SJCRH30 (cell line): ENCODE measurements around the gene CDKN1C. TPM values are rescaled to one million over a fixed set of nuclear protein-coding genes. Genes with fewer than 3 reads are reported as not detected.

Experiments used
- DNase-seq, 2 experiments: peaks; one replicate each; pipeline ENCODE4 v3.0.0-alpha.2; 2015 to 2020
- H3K27ac ChIP-seq: fragments of 250-450 bp; sonication (Bioruptor Pico); 2 replicates; pipeline ENCODE4 v1.5.1; 2020; ENCODE audit warnings: mild to moderate bottlenecking, moderate library complexity
- H3K27me3 ChIP-seq: fragments of 250-450 bp; sonication (Bioruptor Pico); 2 replicates; pipeline ENCODE4 v1.5.1; 2020; ENCODE audit warnings: mild to moderate bottlenecking, moderate library complexity
- H3K36me3 ChIP-seq: fragments of 250-450 bp; sonication (Bioruptor Pico); 2 replicates; pipeline ENCODE4 v1.5.1; 2020; ENCODE audit warnings: mild to moderate bottlenecking, moderate library complexity
- H3K4me1 ChIP-seq: fragments of 250-450 bp; sonication (Bioruptor Pico); 2 replicates; pipeline ENCODE4 v1.5.1; 2020; ENCODE audit warnings: mild to moderate bottlenecking, moderate library complexity
- H3K4me3 ChIP-seq: fragments of 250-450 bp; sonication (Bioruptor Pico); 2 replicates; pipeline ENCODE4 v1.5.1; 2020; ENCODE audit warnings: mild to moderate bottlenecking, moderate library complexity
- H3K9me3 ChIP-seq: fragments of 250-450 bp; sonication (Bioruptor Pico); replicated peaks from 2 replicates; pipeline ENCODE4 v1.5.1; 2020; ENCODE audit warnings: mild to moderate bottlenecking, moderate library complexity
- total RNA-seq: library from RNA; depleted of rRNA; stranded (reverse); fragments of >200 nt; shearing (Covaris generic); gene quantifications from 2 replicates; pipeline ENCODE4 v1.2.3, GENCODE V29; 2014

CDKN1C gene
- total RNA-seq, 1 experiment from 2014 or later: not detected

- H3K36me3 ChIP-seq: no peaks in the 10 kb centered on the region
- H3K27ac ChIP-seq: no peak overlapping the region
- H3K9me3 ChIP-seq: no peaks in the 10 kb centered on the region
- H3K4me1 ChIP-seq: no peaks in the 10 kb centered on the region
- H3K4me3 ChIP-seq: no peak overlapping the region
- no peaks in the 10 kb centered on the region for H3K27me3 ChIP-seq
- DNase-seq: no peak
Measured at GRCh38 chr11:2927121-2927800, 41.7 kb upstream of the CDKN1C start.

DNA sequence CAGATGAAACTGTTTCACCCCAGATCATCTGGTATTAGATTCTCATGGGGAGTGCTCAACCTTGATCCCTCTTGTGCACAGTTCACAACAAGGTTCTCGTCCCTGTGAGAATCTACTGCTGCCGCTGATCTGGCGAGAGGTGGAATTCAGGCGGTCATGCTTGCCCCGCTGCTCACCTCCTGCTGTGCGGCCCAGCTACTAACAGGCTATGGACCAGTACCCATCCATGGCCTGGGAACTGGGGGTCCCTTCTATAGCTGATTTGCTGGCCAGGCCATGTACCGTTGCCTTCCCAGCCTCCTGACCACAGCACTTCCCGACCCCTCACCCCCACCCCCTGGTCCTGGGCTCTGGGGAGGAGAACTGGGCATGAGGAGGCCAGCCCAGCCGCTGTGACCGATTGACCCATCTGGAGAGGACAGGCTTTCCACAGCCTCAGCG lies 41.1 kb upstream of the CDKN1C start:
- H3K9me3 ChIP-seq: no peaks in the 10 kb centered on the region
- no peaks in the 10 kb centered on the region for H3K27me3 ChIP-seq
- H3K27ac ChIP-seq: no peak overlapping the region
- H3K4me1 ChIP-seq: no peaks in the 10 kb centered on the region
- no peak for DNase-seq
- H3K36me3 ChIP-seq: no peaks in the 10 kb centered on the region
- H3K4me3 ChIP-seq: no peak overlapping the region

GRCh38 chr11:2924821-2925675 lies 39.5 kb upstream of the CDKN1C start:
- Histone ChIP-seq H3K36me3 (no peaks in the 10 kb centered on the region), H3K27ac (no peak overlapping the region), H3K4me1 (no peaks in the 10 kb centered on the region), H3K9me3 (no peaks in the 10 kb centered on the region), H3K27me3 (no peaks in the 10 kb centered on the region), H3K4me3 (no peak overlapping the region)
- no peak for DNase-seq

DNA sequence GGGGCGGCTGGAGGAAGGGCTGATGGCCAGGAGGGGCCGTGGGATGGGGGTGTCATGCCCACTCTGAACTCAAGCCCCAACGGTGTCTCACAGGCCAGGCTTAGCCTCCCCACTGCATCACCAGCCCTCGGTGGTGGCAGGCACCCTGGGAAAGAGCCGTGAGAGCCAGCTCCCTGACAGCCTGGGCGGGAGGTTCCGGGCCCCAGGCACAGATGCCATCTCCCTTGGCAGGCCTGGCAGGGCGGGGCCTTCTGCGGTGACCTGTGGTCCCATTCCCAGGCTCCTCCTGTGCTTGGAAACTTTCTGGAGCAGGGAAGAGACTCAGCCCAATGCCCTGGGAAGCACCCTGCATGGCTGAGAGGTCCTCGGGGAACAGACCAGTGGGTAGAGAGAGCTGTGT lies 38.8 kb upstream of the CDKN1C start:
- no peak overlapping the region for H3K27ac ChIP-seq
- H3K9me3 ChIP-seq: no peaks in the 10 kb centered on the region
- H3K4me1 ChIP-seq: no peaks in the 10 kb centered on the region
- no peak overlapping the region for H3K4me3 ChIP-seq
- no peaks in the 10 kb centered on the region for H3K27me3 ChIP-seq
- DNase-seq: no peak
- no peaks in the 10 kb centered on the region for H3K36me3 ChIP-seq

GRCh38 chr11:2923446-2924375 lies 38.1 kb upstream of the CDKN1C start:
- Histone ChIP-seq H3K9me3 (no peaks in the 10 kb centered on the region), H3K36me3 (no peaks in the 10 kb centered on the region), H3K4me1 (no peaks in the 10 kb centered on the region), H3K4me3 (no peak overlapping the region), H3K27me3 (no peaks in the 10 kb centered on the region), H3K27ac (no peak overlapping the region)
- no peak for DNase-seq

GRCh38 chr11:2922655-2923054 lies 37.1 kb upstream of the CDKN1C start:
- Histone ChIP-seq H3K27me3 (no peaks in the 10 kb centered on the region), H3K4me3 (no peak overlapping the region)

DNA sequence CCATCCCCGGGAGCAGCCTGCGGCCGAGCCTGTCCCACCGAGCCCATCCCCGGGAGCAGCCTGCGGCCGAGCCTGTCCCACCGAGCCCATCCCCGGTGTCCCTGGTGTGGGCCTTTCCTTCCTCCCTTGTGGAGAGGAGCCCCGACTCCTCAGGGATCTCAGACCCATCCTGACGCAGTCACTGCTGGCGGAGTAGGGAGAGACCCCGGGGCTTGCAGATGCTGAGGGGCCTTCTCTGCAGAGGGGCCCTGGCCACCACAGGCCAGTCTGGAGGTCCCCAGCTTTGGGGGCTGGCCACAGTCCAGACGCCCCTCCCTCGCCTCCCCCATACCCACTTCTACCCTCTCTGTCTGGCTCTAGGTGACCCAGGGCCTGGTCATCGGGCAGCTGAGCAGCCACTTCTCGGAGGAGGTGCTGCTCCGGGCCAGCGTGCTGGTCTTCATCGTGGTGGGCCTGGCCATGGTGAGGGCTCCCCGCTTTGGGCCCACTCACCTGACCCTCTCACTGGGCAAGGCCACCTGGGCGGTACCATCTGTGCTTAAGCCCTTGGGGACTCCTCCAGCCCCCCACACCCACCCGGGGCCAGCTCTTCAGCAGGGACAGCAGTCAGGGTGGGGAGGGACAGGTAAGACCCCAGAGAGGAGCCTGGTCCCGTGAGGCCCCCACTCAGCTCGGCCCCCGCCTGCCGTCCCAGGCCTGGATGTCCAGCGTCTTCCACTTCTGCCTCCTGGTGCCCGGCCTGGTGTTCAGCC lies 36.3 kb upstream of the CDKN1C start:
- no peak overlapping the region for H3K4me3 ChIP-seq
- H3K27ac ChIP-seq: no peak overlapping the region
- no peaks in the 10 kb centered on the region for H3K27me3 ChIP-seq
- H3K4me1 ChIP-seq: no peaks in the 10 kb centered on the region
- H3K9me3 ChIP-seq: no peaks in the 10 kb centered on the region
- no peaks in the 10 kb centered on the region for H3K36me3 ChIP-seq
- no peak for DNase-seq

More at GRCh38 chr11:2922655-2923054, 37.1 kb upstream of the CDKN1C start:
- DNase-seq: no peak
- Histone ChIP-seq H3K36me3 (no peaks in the 10 kb centered on the region), H3K4me1 (no peaks in the 10 kb centered on the region), H3K9me3 (no peaks in the 10 kb centered on the region), H3K27ac (no peak overlapping the region)

- Histone ChIP-seq H3K4me1 (no peaks in the 10 kb centered on the region), H3K27me3 (no peaks in the 10 kb centered on the region), H3K27ac (no peak overlapping the region), H3K9me3 (no peaks in the 10 kb centered on the region), H3K36me3 (no peaks in the 10 kb centered on the region), H3K4me3 (no peak overlapping the region)
- no peak for DNase-seq
Measured at GRCh38 chr11:2921261-2921660, 35.7 kb upstream of the CDKN1C start.

DNA sequence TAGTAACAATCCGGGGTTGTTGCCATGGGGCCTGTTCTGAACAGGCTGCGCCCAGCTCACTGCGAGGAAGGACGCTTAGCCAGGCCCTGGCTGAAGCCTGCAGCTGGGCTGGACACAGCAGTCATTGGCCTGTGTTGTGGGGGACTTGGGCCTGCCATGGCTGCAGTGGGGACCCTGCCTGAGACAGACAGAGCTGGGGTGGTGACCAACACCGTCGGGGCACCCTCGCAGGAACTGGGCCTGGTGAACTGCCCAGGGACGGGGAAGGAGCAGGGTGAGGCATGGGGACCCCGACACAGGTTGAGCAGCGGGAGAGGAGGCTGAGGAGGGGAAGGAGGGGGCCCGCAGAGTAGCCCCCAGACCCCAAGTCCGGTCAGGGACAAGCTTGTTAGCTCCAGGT lies 34.8 kb upstream of the CDKN1C start:
- DNase-seq: no peak
- Histone ChIP-seq H3K4me3 (no peak overlapping the region), H3K27me3 (no peaks in the 10 kb centered on the region), H3K9me3 (no peaks in the 10 kb centered on the region), H3K4me1 (no peaks in the 10 kb centered on the region), H3K36me3 (no peaks in the 10 kb centered on the region), H3K27ac (no peak overlapping the region)

- Histone ChIP-seq H3K27ac (no peak overlapping the region), H3K27me3 (no peaks in the 10 kb centered on the region), H3K4me3 (no peak overlapping the region), H3K9me3 (no peaks in the 10 kb centered on the region), H3K36me3 (no peaks in the 10 kb centered on the region), H3K4me1 (no peaks in the 10 kb centered on the region)
- DNase-seq: no peak
Measured at GRCh38 chr11:2919837-2920236, 34.3 kb upstream of the CDKN1C start.

DNA sequence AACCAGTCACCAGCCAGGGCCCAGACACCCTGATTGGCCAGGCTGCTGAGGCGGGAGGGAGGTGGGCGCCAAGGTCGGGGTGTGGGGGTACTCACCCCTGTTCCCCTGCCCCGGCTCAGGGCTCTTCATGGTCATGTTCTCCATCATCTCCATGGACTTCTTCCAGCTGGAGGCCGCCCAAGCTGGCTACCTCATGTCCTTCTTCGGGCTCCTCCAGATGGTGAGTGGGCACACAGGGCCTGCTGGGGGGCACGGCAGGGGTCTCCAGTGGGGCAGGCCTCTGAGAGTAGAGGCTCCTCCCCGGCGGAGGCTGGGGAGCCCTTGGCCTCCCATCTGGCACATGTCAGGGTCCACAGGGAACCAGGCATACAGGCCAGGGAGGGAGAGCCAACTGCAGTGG lies 33.6 kb upstream of the CDKN1C start:
- no peak for DNase-seq
- no peaks in the 10 kb centered on the region for H3K27me3 ChIP-seq
- no peaks in the 10 kb centered on the region for H3K9me3 ChIP-seq
- no peaks in the 10 kb centered on the region for H3K4me1 ChIP-seq
- no peak overlapping the region for H3K27ac ChIP-seq
- H3K4me3 ChIP-seq: no peak overlapping the region
- H3K36me3 ChIP-seq: no peaks in the 10 kb centered on the region

DNA sequence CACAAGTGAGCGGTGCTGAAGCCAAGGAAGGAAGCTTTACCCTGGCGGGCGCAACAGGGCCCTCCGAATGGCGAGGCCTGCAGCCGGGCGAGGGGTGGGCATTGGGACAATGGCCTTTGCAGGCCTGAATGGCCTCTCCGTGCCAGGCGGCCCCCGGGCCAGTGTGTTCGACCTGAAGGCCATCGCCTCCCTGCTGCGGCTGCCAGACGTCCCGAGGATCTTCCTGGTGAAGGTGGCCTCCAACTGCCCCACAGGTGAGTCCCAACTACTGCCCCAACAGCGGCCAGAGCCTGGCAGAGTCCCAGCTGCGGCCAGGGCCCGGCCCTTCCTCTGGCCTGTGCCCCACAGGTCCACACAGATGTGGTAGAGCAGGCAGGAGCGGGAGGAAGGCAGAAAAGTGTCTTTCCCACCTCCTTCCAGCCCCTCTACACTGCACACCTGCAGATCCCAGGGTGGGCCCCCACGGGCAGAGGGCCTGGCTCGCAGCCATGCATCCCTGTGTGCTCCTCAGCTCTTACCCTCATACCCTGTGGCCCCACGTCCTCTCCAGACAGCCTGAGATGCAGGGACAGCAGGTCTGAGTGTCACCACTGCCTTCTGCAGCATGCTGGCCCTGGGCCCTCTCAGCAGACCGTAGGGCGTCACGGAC lies 32.4 kb upstream of the CDKN1C start:
- DNase-seq: no peak
- no peaks in the 10 kb centered on the region for H3K4me1 ChIP-seq
- H3K27me3 ChIP-seq: 0 out of 2 replicates have a peak, but pooled peaks cover 2% of the 10 kb centered on the region
- H3K9me3 ChIP-seq: no peaks in the 10 kb centered on the region
- no peaks in the 10 kb centered on the region for H3K36me3 ChIP-seq
- no peak overlapping the region for H3K4me3 ChIP-seq
- no peak overlapping the region for H3K27ac ChIP-seq

- H3K4me1 ChIP-seq: no peaks in the 10 kb centered on the region
- no peak for DNase-seq
- H3K27me3 ChIP-seq: 0 out of 2 replicates have a peak, but pooled peaks cover 2% of the 10 kb centered on the region
- H3K9me3 ChIP-seq: no peaks in the 10 kb centered on the region
- H3K36me3 ChIP-seq: no peaks in the 10 kb centered on the region
- no peak overlapping the region for H3K4me3 ChIP-seq
- H3K27ac ChIP-seq: no peak overlapping the region
Measured at GRCh38 chr11:2916892-2917645, 31.5 kb upstream of the CDKN1C start.
